H9 (cell line): ENCODE measurements around the gene ULK3. TPM values are rescaled to one million over a fixed set of nuclear protein-coding genes. Genes with fewer than 3 reads are reported as not detected.

Experiments used
- DNase-seq: peaks from one replicate; pipeline ENCODE4 v3.0.0-alpha.2; 2017
- H2AFZ ChIP-seq: one replicate; pipeline ENCODE4 v1.6.1; 2013; ENCODE audit warnings: mild to moderate bottlenecking, low read length, control low read depth, moderate library complexity
- H2AK5ac ChIP-seq: 2 replicates; pipeline ENCODE4 v1.6.1; 2013; ENCODE audit warnings: low read length, control low read depth, mixed read lengths; ENCODE audit not compliant: insufficient read length
- H2BK120ac ChIP-seq: one replicate; pipeline ENCODE4 v1.6.1; 2013; ENCODE audit warnings: low read depth, mild to moderate bottlenecking, low read length, control low read depth, inconsistent platforms; ENCODE audit not compliant: poor library complexity, severe bottlenecking
- H2BK12ac ChIP-seq: 2 replicates; pipeline ENCODE4 v1.6.1; 2013; ENCODE audit warnings: low read length, control low read depth, mixed read lengths, low read depth; ENCODE audit not compliant: insufficient read length
- H2BK15ac ChIP-seq: 2 replicates; pipeline ENCODE4 v1.6.1; 2013; ENCODE audit warnings: low read depth, low read length, control low read depth
- H2BK20ac ChIP-seq: one replicate; pipeline ENCODE4 v1.6.1; 2013; ENCODE audit warnings: low read depth, mild to moderate bottlenecking, low read length, control low read depth, inconsistent platforms; ENCODE audit not compliant: poor library complexity, severe bottlenecking
- H2BK5ac ChIP-seq: 2 replicates; pipeline ENCODE4 v1.6.1; 2013; ENCODE audit warnings: low read length, control low read depth, mixed read lengths; ENCODE audit not compliant: insufficient read length
- H3K14ac ChIP-seq: 2 replicates; pipeline ENCODE4 v1.6.1; 2013; ENCODE audit warnings: low read length, control low read depth; ENCODE audit not compliant: insufficient read depth
- H3K18ac ChIP-seq: 2 replicates; pipeline ENCODE4 v1.6.1; 2013; ENCODE audit warnings: low read depth, mild to moderate bottlenecking, mixed read lengths, low read length, control low read depth; ENCODE audit not compliant: insufficient read length
- H3K23ac ChIP-seq: 2 replicates; pipeline ENCODE4 v1.6.1; 2013; ENCODE audit warnings: low read length, control low read depth, mixed read lengths, low read depth; ENCODE audit not compliant: insufficient read length
- H3K23me2 ChIP-seq: 2 replicates; pipeline ENCODE4 v1.6.1; 2013; ENCODE audit warnings: low read depth, mild to moderate bottlenecking, mixed read lengths, low read length, control low read depth; ENCODE audit not compliant: insufficient read length, poor library complexity, severe bottlenecking
- H3K27ac ChIP-seq: 2 replicates; pipeline ENCODE4 v1.5.1; 2013; ENCODE audit warnings: low read length, control low read depth, mixed read lengths, low read depth; ENCODE audit not compliant: insufficient read length
- H3K27me3 ChIP-seq: 2 replicates; pipeline ENCODE4 v1.6.1; 2013; ENCODE audit warnings: low read length, control low read depth, inconsistent platforms; ENCODE audit not compliant: insufficient read depth
- H3K4ac ChIP-seq: 2 replicates; pipeline ENCODE4 v1.6.1; 2013; ENCODE audit warnings: low read depth, mild to moderate bottlenecking, control low read depth, inconsistent platforms, low read length, moderate library complexity
- H3K4me1 ChIP-seq: 2 replicates; pipeline ENCODE4 v1.6.1; 2013; ENCODE audit warnings: low read length, control low read depth, inconsistent platforms; ENCODE audit not compliant: insufficient read depth
- H3K4me2 ChIP-seq: 2 replicates; pipeline ENCODE4 v1.6.1; 2013; ENCODE audit warnings: low read length, control low read depth, mixed read lengths; ENCODE audit not compliant: insufficient read length, insufficient read depth
- H3K56ac ChIP-seq: 2 replicates; pipeline ENCODE4 v1.6.1; 2013; ENCODE audit warnings: low read depth, mild to moderate bottlenecking, mixed read lengths, low read length, control low read depth; ENCODE audit not compliant: insufficient read length
- H3K79me1 ChIP-seq: 2 replicates; pipeline ENCODE4 v1.6.1; 2013; ENCODE audit warnings: low read depth, mild to moderate bottlenecking, moderate library complexity, low read length, control low read depth, inconsistent platforms; ENCODE audit not compliant: insufficient read depth, poor library complexity, severe bottlenecking
- H3K79me2 ChIP-seq: 2 replicates; pipeline ENCODE4 v1.6.1; 2013; ENCODE audit warnings: low read length, control low read depth, inconsistent platforms; ENCODE audit not compliant: insufficient read depth
- H3K9ac ChIP-seq: 2 replicates; pipeline ENCODE4 v1.6.1; 2013; ENCODE audit warnings: low read length, control low read depth, mixed read lengths; ENCODE audit not compliant: insufficient read length; ENCODE audit errors: extremely low read depth
- H3K9me3 ChIP-seq: one replicate; pipeline ENCODE4 v1.6.1; 2013; ENCODE audit warnings: low read depth, low read length, inconsistent platforms; ENCODE audit not compliant: control insufficient read depth
- H3T11ph ChIP-seq: one replicate; pipeline ENCODE4 v1.6.1; 2013; ENCODE audit warnings: mild to moderate bottlenecking, low read length, control low read depth, inconsistent platforms
- H4K20me1 ChIP-seq: one replicate; pipeline ENCODE4 v1.6.1; 2013; ENCODE audit not compliant: control insufficient read depth, insufficient read length, insufficient read depth
- H4K5ac ChIP-seq: 2 replicates; pipeline ENCODE4 v1.6.1; 2013; ENCODE audit warnings: low read depth, mild to moderate bottlenecking, mixed read lengths, low read length, control low read depth; ENCODE audit not compliant: insufficient read length
- H4K8ac ChIP-seq: replicated peaks from 2 replicates; pipeline ENCODE4 v1.6.1; 2013; ENCODE audit warnings: low read length, control low read depth, mixed read lengths, low read depth; ENCODE audit not compliant: insufficient read length
- H4K91ac ChIP-seq: 2 replicates; pipeline ENCODE4 v1.6.1; 2013; ENCODE audit warnings: low read depth, mild to moderate bottlenecking, moderate library complexity, mixed read lengths, low read length, control low read depth; ENCODE audit not compliant: insufficient read length
- H3K27ac Mint-ChIP-seq, 3 experiments: 2 replicates in 2 of 3; 3 replicates in 1 of 3; pipeline ENCODE4 v1.8.0; 2020 to 2021; ENCODE audit warnings: mixed read lengths in 3 of 3, mild to moderate bottlenecking in 1 of 3, moderate library complexity in 1 of 3
- H3K27me3 Mint-ChIP-seq: 2 replicates; pipeline ENCODE4 v1.8.0; 2021; ENCODE audit warnings: low read depth, mild to moderate bottlenecking, moderate library complexity, mixed read lengths
- H3K36me3 Mint-ChIP-seq, 3 experiments: 2 replicates in 2 of 3; 3 replicates in 1 of 3; pipeline ENCODE4 v1.8.0; 2020 to 2021; ENCODE audit warnings: low read depth in 3 of 3, mixed read lengths in 3 of 3; ENCODE audit not compliant: insufficient read depth in 1 of 3
- H3K4me1 Mint-ChIP-seq, 2 experiments: 2 replicates each; pipeline ENCODE4 v1.8.0; 2020; ENCODE audit warnings: mixed read lengths in 2 of 2
- H3K4me3 Mint-ChIP-seq, 2 experiments: 2 replicates in 1 of 2; 3 replicates in 1 of 2; pipeline ENCODE4 v1.8.0; 2020 to 2021; ENCODE audit warnings: mild to moderate bottlenecking in 2 of 2, mixed read lengths in 2 of 2, moderate library complexity in 1 of 2
- H3K9me3 Mint-ChIP-seq, 2 experiments: 2 replicates in 1 of 2; 3 replicates in 1 of 2; pipeline ENCODE4 v1.8.0; 2020; ENCODE audit warnings: mild to moderate bottlenecking in 2 of 2, mixed read lengths in 2 of 2, moderate library complexity in 1 of 2
- WGBS: extraction: QIAGEN DNeasy Blood & Tissue Kit; methylation state at CpG from one replicate; pipeline ENCODE4 v1.1.7; 2013; ENCODE audit warnings: missing lambda C conversion rate, low lambda C conversion rate, mixed read lengths; ENCODE audit not compliant: insufficient read length; ENCODE audit errors: extremely low coverage; 5-methylcytosine and 5-hydroxymethylcytosine counted together
- total RNA-seq: library from RNA; stranded (reverse); gene quantifications from 2 replicates; pipeline ENCODE4 v1.2.1, GENCODE V29; 2021
- TF ChIP-seq, protein P1 (sequence below): fragments of 200-600 bp; sonication (generic); conservative IDR thresholded peaks from 3 replicates; pipeline ENCODE4 v1.8.0; 2021; ENCODE audit warnings: antibody characterized with exemption, mild to moderate bottlenecking

Gene ULK3
- total RNA-seq, 1 experiment from 2014 or later = 34.0 TPM

DNA sequence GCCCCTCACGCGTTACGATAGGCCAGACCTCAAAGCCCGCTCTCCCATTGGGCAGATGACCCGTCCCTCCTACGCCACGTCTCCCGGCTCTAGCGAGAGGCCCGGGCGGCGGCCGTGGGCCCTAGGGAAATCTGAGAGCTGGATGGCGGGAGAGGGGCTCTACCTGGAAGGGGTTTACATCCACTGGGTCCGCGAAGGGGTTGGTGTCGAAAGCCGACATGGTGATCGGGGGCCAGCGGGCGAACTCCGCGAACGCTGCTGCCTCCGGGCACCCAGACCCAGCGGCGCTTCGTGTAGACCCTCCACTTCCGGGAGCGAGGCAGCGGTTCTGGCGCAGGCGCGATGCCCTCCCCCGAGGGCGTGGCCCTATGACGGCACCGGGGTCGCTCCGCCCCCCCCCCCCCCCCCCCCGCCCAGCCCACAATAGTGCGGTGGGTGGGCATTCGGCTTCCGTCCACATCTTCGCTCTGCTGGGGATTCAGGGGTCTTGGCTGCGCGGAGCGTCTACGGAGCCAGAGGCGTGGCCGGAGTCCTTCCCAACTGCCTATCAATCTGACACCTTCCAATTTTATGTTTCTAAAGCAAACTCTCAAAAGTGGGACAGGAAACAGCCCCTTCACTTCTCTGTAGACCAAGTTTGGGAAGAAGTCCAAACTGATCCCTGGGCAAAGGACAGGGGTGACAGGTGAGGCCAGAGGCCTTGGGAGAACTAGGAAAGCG lies 30.2 kb upstream of the ULK3 start, which contains the start of gene SCAMP2:
Gene SCAMP2, minus strand, starts transcription at position 330 of the 720 bp plus-strand sequence. Its CDS starts 110 bp downstream, at position 220.
- H2BK5ac ChIP-seq = no peak within 1 kb of the TSS
- WGBS = no CpG with 5 or more reads among the region's 52 CpGs
- DNase-seq = peak; percentile 98
- peaks cover 2% of the 10 kb centered on the region for H3K79me1 ChIP-seq
- peak within 1 kb of the TSS; percentile 94 for H3K18ac ChIP-seq
- no peak within 1 kb of the TSS for H3K27ac ChIP-seq
- peaks cover under 1% of the 10 kb centered on the region in 2 experiments; a peak in 2 of 5 replicates for H3K9me3 Mint-ChIP-seq
- peaks cover 11% of the 10 kb centered on the region; the same call in 1 of the 2 replicates for H3K79me2 ChIP-seq
- H3K4me1 Mint-ChIP-seq = peaks cover 14 to 17% of the 10 kb centered on the region in 2 experiments
- peak within 1 kb of the TSS; percentile 83 for H3K4me2 ChIP-seq
- peak within 1 kb of the TSS; percentile 82 for H3K9ac ChIP-seq
- H3K23ac ChIP-seq = no peak within 1 kb of the TSS
- no peaks in the 10 kb centered on the region for H3K4me1 ChIP-seq
- peaks cover 12% of the 10 kb centered on the region for H3K23me2 ChIP-seq
- H3T11ph ChIP-seq = no peak within 1 kb of the TSS
- H3K14ac ChIP-seq = peak within 1 kb of the TSS; percentile 89; the same call in 1 of the 2 replicates
- TF ChIP-seq, protein P1, sequence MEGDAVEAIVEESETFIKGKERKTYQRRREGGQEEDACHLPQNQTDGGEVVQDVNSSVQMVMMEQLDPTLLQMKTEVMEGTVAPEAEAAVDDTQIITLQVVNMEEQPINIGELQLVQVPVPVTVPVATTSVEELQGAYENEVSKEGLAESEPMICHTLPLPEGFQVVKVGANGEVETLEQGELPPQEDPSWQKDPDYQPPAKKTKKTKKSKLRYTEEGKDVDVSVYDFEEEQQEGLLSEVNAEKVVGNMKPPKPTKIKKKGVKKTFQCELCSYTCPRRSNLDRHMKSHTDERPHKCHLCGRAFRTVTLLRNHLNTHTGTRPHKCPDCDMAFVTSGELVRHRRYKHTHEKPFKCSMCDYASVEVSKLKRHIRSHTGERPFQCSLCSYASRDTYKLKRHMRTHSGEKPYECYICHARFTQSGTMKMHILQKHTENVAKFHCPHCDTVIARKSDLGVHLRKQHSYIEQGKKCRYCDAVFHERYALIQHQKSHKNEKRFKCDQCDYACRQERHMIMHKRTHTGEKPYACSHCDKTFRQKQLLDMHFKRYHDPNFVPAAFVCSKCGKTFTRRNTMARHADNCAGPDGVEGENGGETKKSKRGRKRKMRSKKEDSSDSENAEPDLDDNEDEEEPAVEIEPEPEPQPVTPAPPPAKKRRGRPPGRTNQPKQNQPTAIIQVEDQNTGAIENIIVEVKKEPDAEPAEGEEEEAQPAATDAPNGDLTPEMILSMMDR = no peak
- H2BK12ac ChIP-seq = no peak within 1 kb of the TSS
- no peaks in the 10 kb centered on the region for H3K9me3 ChIP-seq
- H3K27ac Mint-ChIP-seq = peak within 1 kb of the TSS; percentile 79 to 98 (median 98)
- H2AFZ ChIP-seq = peak within 1 kb of the TSS; percentile 4
- H3K27me3 ChIP-seq = no peaks in the 10 kb centered on the region
- peak within 1 kb of the TSS; percentile 89 to 92 for H3K4me3 Mint-ChIP-seq
- H3K36me3 Mint-ChIP-seq = peaks cover 3 to 18% (median 4%) of the 10 kb centered on the region in 3 experiments; a peak in 6 of 7 replicates
- H3K4ac ChIP-seq = no peak within 1 kb of the TSS
- no peak within 1 kb of the TSS for H2BK20ac ChIP-seq
- no peak within 1 kb of the TSS for H3K56ac ChIP-seq
- no peak within 1 kb of the TSS for H4K8ac ChIP-seq
- no peak within 1 kb of the TSS for H2BK120ac ChIP-seq
- H4K20me1 ChIP-seq = no peaks in the 10 kb centered on the region
- H4K5ac ChIP-seq = no peak within 1 kb of the TSS
- H3K27me3 Mint-ChIP-seq = peaks cover 2% of the 10 kb centered on the region; the same call in 1 of the 2 replicates
- H2AK5ac ChIP-seq = no peak within 1 kb of the TSS
- H4K91ac ChIP-seq = no peak within 1 kb of the TSS
- no peak within 1 kb of the TSS for H2BK15ac ChIP-seq
